Effector memory CD4-positive, alpha-beta T cell (primary cell): ENCODE data around the gene WWP2.
"Not testable (repeated sequence)": the region's sequence is repeated elsewhere in the genome, so short reads cannot be mapped to it uniquely, and the experiment has no call there.

Experiments
- DNase-seq, 3 donors: peaks; one replicate each; pipeline ENCODE4 v3.0.0-alpha.2; 2020
- H3K27ac ChIP-seq: 2 replicates; pipeline ENCODE4 v1.7.0; 2013; ENCODE audit warnings: mild to moderate bottlenecking, low read length, moderate library complexity; ENCODE audit not compliant: insufficient read depth, poor library complexity, severe bottlenecking
- H3K27me3 ChIP-seq: replicated peaks from 2 replicates; pipeline ENCODE4 v1.7.0; 2013; ENCODE audit warnings: mild to moderate bottlenecking, low read length; ENCODE audit not compliant: insufficient read depth, control insufficient read depth, poor library complexity, severe bottlenecking
- H3K36me3 ChIP-seq: 2 replicates; pipeline ENCODE4 v1.7.0; 2013; ENCODE audit warnings: mild to moderate bottlenecking, low read length, moderate library complexity; ENCODE audit not compliant: control insufficient read depth, insufficient read depth
- H3K4me1 ChIP-seq: 2 replicates; pipeline ENCODE4 v1.7.0; 2013; ENCODE audit warnings: low read length, mild to moderate bottlenecking; ENCODE audit not compliant: control insufficient read depth, insufficient read depth, poor library complexity, severe bottlenecking
- H3K4me3 ChIP-seq: 2 replicates; pipeline ENCODE4 v1.7.0; 2013; ENCODE audit warnings: low read length, low read depth, mild to moderate bottlenecking; ENCODE audit not compliant: insufficient read depth, poor library complexity, severe bottlenecking
- H3K9me3 ChIP-seq: 2 replicates; pipeline ENCODE4 v1.7.0; 2013; ENCODE audit warnings: mild to moderate bottlenecking, low read length, moderate library complexity; ENCODE audit not compliant: control insufficient read depth

WWP2 gene

GRCh38 chr16:69938981-69939820 lies 177.1 kb downstream of the WWP2 start:
- DNase-seq: no peak
- H3K27me3 ChIP-seq: no peaks in the 10 kb centered on the region
- no peak overlapping the region for H3K27ac ChIP-seq
- H3K36me3 ChIP-seq: peaks cover 71% of the 10 kb centered on the region
- H3K4me3 ChIP-seq: no peak overlapping the region
- no peaks in the 10 kb centered on the region for H3K4me1 ChIP-seq
- no peaks in the 10 kb centered on the region for H3K9me3 ChIP-seq

DNA sequence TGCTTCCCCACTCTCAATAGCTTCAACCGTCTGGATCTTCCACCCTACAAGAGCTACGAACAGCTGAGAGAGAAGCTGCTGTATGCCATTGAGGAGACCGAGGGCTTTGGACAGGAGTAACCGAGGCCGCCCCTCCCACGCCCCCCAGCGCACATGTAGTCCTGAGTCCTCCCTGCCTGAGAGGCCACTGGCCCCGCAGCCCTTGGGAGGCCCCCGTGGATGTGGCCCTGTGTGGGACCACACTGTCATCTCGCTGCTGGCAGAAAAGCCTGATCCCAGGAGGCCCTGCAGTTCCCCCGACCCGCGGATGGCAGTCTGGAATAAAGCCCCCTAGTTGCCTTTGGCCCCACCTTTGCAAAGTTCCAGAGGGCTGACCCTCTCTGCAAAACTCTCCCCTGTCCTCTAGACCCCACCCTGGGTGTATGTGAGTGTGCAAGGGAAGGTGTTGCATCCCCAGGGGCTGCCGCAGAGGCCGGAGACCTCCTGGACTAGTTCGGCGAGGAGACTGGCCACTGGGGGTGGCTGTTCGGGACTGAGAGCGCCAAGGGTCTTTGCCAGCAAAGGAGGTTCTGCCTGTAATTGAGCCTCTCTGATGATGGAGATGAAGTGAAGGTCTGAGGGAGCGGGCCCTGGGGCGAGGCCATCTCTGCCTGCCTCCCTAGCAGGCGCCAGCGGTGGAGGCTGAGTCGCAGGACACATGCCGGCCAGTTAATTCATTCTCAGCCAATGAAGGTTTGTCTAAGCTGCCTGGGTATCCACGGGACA lies 177.9 kb downstream of the WWP2 start:
- Histone ChIP-seq H3K27me3 (no peaks in the 10 kb centered on the region), H3K4me3 (no peak overlapping the region), H3K4me1 (no peaks in the 10 kb centered on the region), H3K36me3 (peaks cover 63% of the 10 kb centered on the region), H3K27ac (no peak overlapping the region), H3K9me3 (no peaks in the 10 kb centered on the region)
- no peak for DNase-seq

DNA sequence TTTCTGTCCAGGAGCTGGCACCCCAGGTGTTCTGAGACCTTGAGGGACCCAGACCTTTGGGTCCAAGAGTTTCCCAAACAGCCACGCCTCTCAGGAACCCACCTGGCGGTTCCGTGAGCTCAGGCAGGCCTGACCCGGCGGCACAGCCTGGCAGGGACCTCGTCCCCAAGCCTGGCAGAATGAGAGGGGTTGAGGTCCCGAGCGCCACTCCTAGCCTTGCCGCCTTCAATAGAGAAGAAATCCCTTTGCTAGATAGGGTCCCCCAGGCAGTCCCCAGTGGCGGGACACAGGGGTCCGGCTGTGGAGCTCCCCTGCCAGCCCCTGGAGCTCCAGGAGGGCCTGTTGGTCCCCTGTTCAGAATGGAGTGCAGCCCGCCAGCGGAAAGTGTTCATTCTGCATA lies 178.5 kb downstream of the WWP2 start:
- Histone ChIP-seq H3K4me3 (no peak overlapping the region), H3K36me3 (peaks cover 57% of the 10 kb centered on the region), H3K27ac (no peak overlapping the region), H3K27me3 (no peaks in the 10 kb centered on the region), H3K9me3 (no peaks in the 10 kb centered on the region), H3K4me1 (no peaks in the 10 kb centered on the region)
- DNase-seq: no peak

DNA sequence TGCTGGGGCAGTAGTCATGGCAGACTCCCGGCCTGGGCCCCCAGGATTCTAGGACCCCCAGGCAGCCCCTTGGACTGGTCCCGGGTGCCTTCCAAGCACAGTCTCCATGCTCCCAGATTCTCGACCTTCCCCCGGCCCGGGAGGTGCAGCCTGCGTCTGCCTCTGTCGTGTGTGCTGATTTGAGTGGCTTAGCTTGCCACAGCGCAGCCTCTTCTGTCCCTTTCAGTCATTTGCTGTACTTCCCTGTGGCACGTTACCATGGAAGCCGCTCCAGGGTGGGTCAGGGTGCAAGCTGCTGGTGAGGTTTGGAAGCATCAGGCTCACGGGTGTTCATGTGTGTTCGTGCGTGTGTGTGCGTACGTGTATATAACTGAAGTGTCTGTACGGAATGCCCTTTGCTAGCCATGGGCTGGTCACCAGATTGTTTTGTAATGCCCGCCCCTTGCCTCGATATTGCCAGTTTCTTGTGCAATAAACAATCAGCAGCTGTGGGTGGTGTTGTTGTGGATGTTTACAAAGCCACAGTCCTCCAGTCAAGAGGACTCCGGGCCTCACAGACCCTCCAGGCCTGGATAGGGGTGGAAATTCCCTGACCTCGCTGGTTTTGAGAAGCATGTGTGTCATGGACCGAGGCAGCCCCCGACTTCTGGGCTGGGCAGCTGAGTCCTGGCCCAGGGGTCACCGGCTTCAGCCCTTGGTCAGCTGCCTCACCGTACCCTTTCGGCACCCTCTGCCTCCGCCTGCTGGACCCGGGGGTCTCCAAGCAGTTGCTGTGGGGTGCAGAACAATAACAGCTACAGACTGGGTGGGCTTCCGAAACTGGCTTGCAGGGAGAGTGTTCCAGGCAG lies 179.3 kb downstream of the WWP2 start:
- no peaks in the 10 kb centered on the region for H3K9me3 ChIP-seq
- no peaks in the 10 kb centered on the region for H3K4me1 ChIP-seq
- no peaks in the 10 kb centered on the region for H3K27me3 ChIP-seq
- H3K36me3 ChIP-seq: peaks cover 49% of the 10 kb centered on the region
- no peak overlapping the region for H3K4me3 ChIP-seq
- no peak for DNase-seq
- no peak overlapping the region for H3K27ac ChIP-seq

- Histone ChIP-seq H3K9me3 (no peaks in the 10 kb centered on the region), H3K27me3 (no peaks in the 10 kb centered on the region), H3K4me3 (no peak overlapping the region), H3K27ac (no peak overlapping the region), H3K36me3 (peaks cover 42% of the 10 kb centered on the region), H3K4me1 (no peaks in the 10 kb centered on the region)
- DNase-seq: no peak
These were observed 180.0 kb downstream of the WWP2 start for GRCh38 chr16:69942099-69942491.

DNA sequence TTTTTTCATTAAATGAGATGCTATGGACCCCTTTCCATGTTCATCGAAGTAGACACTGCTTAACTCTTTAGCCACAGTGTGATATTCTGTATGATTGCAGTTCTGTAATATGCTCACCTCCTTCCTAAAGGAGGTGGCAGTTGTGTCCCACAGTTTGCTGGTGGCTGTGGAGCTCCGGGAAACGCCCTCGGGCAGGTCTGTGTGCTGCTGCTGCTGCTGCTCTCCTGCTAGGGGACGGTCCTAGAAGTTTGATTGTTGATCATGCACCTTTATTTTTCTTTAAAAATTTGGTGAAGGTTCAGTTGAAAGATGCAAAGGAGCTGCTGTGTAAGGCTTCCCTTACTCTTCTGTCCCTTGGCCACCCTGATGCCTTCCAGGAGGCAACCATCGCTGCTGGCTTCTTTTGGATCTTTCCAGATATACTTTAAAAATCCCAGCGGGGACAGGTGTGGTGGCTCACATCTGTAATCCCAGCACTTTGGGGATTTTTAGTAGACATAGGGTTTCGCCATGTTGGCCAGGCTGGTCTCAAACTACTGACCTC lies 180.6 kb downstream of the WWP2 start:
- Histone ChIP-seq H3K4me3 (no peak overlapping the region), H3K4me1 (no peaks in the 10 kb centered on the region), H3K27ac (no peak overlapping the region), H3K9me3 (no peaks in the 10 kb centered on the region), H3K36me3 (peaks cover 36% of the 10 kb centered on the region), H3K27me3 (no peaks in the 10 kb centered on the region)
- DNase-seq: no peak

- peaks cover 29% of the 10 kb centered on the region for H3K36me3 ChIP-seq
- DNase-seq: not testable (repeated sequence)
These were observed 181.3 kb downstream of the WWP2 start for GRCh38 chr16:69943241-69944036.

DNA sequence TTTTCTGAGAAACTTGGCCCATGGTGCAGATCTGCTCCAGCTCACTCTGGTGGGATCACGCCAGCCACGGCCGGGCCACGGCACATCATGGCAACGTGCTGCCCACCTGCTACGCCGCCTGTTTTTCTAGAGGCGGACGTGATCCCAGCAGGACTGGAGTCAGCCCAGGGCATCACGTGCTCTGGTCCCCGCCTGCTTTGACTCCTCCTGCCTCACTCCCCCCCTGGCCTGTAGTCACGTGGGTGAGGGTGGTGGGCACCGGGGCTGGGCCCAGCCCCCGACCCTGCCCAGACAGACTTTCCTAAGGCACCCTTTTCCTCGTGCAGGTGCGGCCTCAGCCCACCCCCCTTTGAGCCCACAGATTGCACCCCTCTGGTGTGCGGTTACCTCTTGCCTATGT lies 188.3 kb downstream of the WWP2 start:
- not testable (repeated sequence) for H3K4me3 ChIP-seq, H3K4me1 ChIP-seq, H3K27me3 ChIP-seq, H3K27ac ChIP-seq, DNase-seq, H3K36me3 ChIP-seq, H3K9me3 ChIP-seq

More at GRCh38 chr16:69943241-69944036, 181.3 kb downstream of the WWP2 start:
- H3K4me3 ChIP-seq, H3K4me1 ChIP-seq, H3K27ac ChIP-seq, H3K9me3 ChIP-seq, H3K27me3 ChIP-seq: not testable (repeated sequence)

DNA sequence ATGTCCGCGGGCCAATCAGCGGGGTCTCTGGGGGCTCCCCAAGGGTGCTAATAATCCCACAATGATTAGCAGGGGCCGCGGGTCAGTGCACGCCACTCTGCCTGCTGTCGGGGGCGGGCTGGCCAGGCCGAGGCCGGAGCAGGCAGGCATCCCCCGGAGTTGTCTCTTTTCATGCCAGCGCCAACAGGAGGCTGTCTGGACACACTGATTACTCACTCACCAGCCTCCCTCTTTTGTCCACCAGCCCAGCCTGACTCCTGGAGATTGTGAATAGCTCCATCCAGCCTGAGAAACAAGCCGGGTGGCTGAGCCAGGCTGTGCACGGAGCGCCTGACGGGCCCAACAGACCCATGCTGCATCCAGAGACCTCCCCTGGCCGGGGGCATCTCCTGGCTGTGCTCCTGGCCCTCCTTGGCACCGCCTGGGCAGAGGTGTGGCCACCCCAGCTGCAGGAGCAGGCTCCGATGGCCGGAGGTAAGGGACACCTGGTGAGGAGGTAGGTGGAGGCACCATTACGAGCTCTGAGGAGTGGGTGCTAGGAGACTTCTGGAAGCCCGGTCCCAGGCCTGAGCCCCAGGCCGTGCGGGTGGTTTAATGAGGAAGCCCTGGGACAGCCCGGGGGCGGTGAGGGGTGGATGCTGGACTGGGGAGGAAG lies 189.0 kb downstream of the WWP2 start, which contains the start of gene CLEC18A:
Gene CLEC18A, plus strand, starts transcription at position 318 of the 655 bp plus-strand sequence. Its CDS starts 33 bp downstream, at position 351.
- not testable (repeated sequence) for H3K4me1 ChIP-seq, DNase-seq, H3K27me3 ChIP-seq, H3K9me3 ChIP-seq, H3K4me3 ChIP-seq, H3K36me3 ChIP-seq, H3K27ac ChIP-seq
